Cardiac muscle cell (in vitro differentiated cells and primary cell): Measurements from ENCODE around the gene MTLN. TPM values are rescaled to one million over a fixed set of nuclear protein-coding genes. Genes with fewer than 3 reads are reported as not detected.
"Not testable (repeated sequence)": the region's sequence is repeated elsewhere in the genome, so short reads cannot be mapped to it uniquely, and the experiment has no call there.

Source experiments
- DNase-seq, 2 donors: peaks; one replicate each; pipeline versions ENCODE4 v3.0.0 to v3.0.0-alpha.2; 2010 to 2017; ENCODE audit warnings: low read depth in 1 of 2, low spot score in 1 of 2
- H3K27ac ChIP-seq: fragments of 200-600 bp; sonication (generic); 2 replicates; pipeline ENCODE4 v1.5.1; 2016
- H3K27me3 ChIP-seq: fragments of 200-600 bp; sonication (generic); 2 replicates; pipeline ENCODE4 v1.6.0; 2016; ENCODE audit warnings: control low read depth
- H3K36me3 ChIP-seq: fragments of 200-600 bp; sonication (generic); 2 replicates; pipeline ENCODE4 v1.5.1; 2016; ENCODE audit warnings: control low read depth
- H3K4me1 ChIP-seq: fragments of 200-600 bp; sonication (generic); 2 replicates; pipeline ENCODE4 v1.8.1; 2017; ENCODE audit warnings: low read depth, mild to moderate bottlenecking, mixed run types
- H3K4me3 ChIP-seq: fragments of 200-600 bp; sonication (generic); 2 replicates; pipeline ENCODE4 v1.5.1; 2016; ENCODE audit warnings: mild to moderate bottlenecking
- H3K9me3 ChIP-seq: fragments of 200-600 bp; sonication (generic); 2 replicates; pipeline ENCODE4 v1.5.1; 2017; ENCODE audit warnings: low read depth, mild to moderate bottlenecking, control low read depth
- polyA plus RNA-seq: library from polyadenylated mRNA; unstranded; fragments of >200 nt; fragmentation: Nextera tagmentation; extraction: Ambion mirVana; gene quantifications from 2 replicates; pipeline ENCODE4 v1.2.1, GENCODE V29; 2016
- total RNA-seq: library from RNA; depleted of rRNA; stranded (reverse); fragments of >200 nt; gene quantifications from 2 replicates; pipeline ENCODE4 v1.2.3, GENCODE V29; 2016
- TF ChIP-seq, protein P1 (sequence below): IDR thresholded peaks from 2 replicates; pipeline ENCODE4 v1.5.1; 2012; ENCODE audit warnings: low read depth, mild to moderate bottlenecking, low read length

The MTLN gene
- total and polyA plus RNA-seq, 2 experiments from 2014 or later = 79.6 to 84.2 TPM

DNA sequence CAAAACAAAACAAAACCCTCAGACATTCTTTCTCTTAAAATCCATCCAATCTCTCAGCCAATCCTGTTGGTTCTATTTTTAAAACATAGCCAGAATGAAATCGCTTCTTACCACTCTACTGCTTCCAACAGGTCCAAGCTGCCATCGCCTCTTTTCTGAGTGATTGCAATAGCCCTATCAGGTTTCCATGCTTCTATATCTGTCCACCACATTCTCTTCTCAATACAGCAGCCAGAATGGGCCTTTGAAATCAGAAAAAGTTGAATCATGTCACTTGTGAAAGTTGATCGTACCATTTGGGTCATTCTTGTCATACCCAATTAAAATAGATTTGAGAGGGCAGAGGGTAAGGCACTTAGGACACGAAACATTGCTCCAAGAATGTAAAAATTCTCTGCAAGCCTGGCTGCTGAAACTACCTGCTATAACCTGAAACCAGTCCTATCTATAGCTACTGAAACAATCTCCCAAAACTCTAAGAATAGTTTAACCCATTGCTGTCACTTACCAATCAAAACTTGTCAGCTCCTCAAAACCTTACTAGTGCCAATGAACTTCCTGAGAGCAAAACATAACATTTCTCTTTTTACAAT is 3.3 kb upstream of the MTLN start:
- no peaks in the 10 kb centered on the region for H3K4me1 ChIP-seq
- TF ChIP-seq, protein P1, sequence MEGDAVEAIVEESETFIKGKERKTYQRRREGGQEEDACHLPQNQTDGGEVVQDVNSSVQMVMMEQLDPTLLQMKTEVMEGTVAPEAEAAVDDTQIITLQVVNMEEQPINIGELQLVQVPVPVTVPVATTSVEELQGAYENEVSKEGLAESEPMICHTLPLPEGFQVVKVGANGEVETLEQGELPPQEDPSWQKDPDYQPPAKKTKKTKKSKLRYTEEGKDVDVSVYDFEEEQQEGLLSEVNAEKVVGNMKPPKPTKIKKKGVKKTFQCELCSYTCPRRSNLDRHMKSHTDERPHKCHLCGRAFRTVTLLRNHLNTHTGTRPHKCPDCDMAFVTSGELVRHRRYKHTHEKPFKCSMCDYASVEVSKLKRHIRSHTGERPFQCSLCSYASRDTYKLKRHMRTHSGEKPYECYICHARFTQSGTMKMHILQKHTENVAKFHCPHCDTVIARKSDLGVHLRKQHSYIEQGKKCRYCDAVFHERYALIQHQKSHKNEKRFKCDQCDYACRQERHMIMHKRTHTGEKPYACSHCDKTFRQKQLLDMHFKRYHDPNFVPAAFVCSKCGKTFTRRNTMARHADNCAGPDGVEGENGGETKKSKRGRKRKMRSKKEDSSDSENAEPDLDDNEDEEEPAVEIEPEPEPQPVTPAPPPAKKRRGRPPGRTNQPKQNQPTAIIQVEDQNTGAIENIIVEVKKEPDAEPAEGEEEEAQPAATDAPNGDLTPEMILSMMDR = no peak
- H3K9me3 ChIP-seq = no peaks in the 10 kb centered on the region
- DNase-seq = no peak
- H3K4me3 ChIP-seq = no peak overlapping the region
- no peak overlapping the region for H3K27ac ChIP-seq
- no peaks in the 10 kb centered on the region for H3K27me3 ChIP-seq
- H3K36me3 ChIP-seq = no peaks in the 10 kb centered on the region

DNA sequence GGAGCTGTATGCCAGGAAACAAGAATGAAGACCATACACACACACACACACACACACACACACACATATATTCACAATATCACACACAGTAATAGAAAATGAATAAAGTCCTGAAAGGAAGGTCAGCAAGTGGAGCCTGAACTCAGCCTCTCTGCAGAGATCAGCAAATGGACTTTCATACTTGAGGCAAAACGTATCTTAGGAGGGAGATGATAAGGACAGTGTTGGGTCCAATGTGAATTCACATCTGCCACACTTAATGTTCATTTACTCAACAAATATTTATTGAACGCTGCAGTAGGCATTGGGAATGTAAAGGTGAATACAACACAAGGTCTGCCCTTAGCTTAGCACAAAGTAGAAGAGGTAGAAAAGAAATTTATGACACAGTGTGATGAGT is 2.7 kb upstream of the MTLN start:
- Histone ChIP-seq H3K4me1 (no peaks in the 10 kb centered on the region), H3K27ac (no peak overlapping the region), H3K9me3 (no peaks in the 10 kb centered on the region), H3K36me3 (no peaks in the 10 kb centered on the region), H3K27me3 (no peaks in the 10 kb centered on the region), H3K4me3 (no peak overlapping the region)
- DNase-seq = no peak
- TF ChIP-seq, protein P1 = no peak

DNA sequence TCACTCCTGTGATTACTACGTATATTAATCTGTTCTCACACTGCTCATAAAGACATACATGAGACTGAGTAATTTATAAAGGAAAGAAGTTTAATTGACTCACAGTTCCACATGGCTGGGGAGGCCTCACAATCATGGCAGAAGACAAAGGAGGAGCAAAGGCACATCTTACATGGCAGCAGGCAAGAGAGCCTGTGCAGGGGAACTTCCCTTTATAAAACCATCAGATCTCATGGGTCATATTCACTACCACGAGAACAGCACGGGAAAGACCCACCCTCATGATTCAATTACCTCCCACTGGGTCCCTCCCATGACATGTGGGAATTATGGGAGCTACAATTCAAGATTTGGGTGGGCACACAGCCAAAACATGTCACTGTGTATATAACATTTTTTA is 1.2 kb upstream of the MTLN start:
- H3K27ac ChIP-seq, H3K4me1 ChIP-seq, DNase-seq, H3K27me3 ChIP-seq, H3K36me3 ChIP-seq, H3K4me3 ChIP-seq, H3K9me3 ChIP-seq: not testable (repeated sequence)

DNA sequence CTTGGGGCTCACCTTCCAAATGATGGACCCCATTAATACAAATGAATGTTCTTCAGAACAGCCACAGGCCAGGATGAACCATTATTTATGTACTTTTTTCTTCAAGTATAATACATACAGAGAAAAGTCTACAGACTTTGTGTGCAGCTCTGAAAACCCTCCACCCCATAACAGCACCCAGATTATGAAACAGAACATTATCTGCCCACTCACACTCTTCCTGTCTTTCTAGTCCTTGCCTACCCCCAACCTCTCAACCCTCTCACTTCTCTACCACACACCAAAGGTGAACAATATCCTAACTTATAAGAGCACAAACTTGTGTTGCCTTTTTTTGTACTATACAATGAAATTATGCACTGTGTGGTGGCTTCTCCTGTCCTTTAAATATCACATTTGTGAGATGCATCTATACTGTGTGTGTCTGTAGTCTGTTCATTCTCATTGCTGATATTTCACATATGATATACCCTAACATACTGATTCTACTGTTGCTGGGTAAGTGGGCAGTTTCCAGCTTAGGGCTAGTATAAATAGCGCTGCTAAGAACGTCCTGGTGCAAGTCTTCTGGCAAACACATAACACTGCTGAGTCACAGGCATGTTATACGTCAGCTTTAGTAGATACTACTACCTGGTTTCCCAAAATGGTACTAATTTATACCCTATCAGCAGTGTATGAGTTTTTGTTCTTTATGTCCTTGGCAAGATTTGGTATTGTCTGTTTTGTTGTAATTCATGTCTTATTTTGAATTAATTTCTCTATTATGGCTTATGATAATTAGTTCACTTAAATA is 6.5 kb downstream of the MTLN start:
- Histone ChIP-seq H3K27me3 (no peaks in the 10 kb centered on the region), H3K4me1 (no peaks in the 10 kb centered on the region), H3K27ac (no peak overlapping the region), H3K9me3 (no peaks in the 10 kb centered on the region), H3K4me3 (no peak overlapping the region), H3K36me3 (no peaks in the 10 kb centered on the region)
- peak in 1 of 2 donors; percentile 35 for DNase-seq
- TF ChIP-seq, protein P1 = no peak

DNA sequence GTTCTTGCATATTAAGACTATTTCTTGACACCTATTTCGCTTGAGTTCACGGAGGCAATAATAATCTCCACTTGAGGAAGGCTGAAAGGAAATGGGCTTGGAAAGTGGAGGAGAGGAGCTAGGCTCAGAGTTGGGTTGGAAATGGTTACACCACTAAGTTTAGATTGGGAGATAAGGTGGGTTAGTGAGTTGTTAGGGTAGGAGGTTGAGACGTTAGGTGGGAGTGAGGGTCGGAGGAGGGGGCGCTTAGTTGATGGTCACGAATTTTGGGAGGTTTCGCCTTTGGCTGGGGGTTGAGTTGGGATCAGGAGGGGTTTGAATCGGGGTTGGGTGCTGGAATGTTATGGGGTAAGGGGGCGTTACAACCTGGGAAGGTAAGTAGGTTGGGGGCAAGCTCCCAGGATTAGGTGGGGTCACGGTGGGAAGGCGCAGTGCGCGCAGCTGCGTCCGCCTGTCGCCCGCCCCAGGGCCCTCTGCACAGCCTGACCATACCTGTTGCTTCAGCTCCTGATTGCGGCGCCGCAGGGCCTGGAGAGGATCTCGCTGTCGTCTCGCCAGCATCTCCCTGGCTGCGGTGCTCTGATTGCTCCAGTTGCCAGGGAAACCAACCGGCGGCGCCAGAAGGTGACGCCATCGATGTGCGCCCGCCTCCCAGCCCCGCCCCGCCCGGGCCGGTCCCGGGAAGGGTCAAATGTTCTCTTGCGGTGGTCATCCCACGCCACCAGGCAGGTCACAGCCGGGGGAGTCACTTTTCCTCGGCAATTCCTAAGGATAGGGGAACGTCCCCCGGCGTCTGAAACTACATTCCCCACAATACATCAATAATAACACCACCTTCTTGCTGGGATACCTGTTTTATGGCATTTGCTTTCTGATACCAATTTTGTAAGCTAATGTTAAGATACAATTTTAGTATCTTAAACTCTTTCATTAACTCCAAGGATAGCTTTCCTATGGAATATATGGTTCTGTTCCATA is 7.7 kb downstream of the MTLN start, which contains the start of gene NPHP1:
Gene NPHP1 (minus strand): TSS at position 606 of the 978 bp plus-strand sequence. CDS start 45 bp downstream, at position 561.
- Histone ChIP-seq H3K27ac (no peak within 1 kb of the TSS), H3K4me1 (no peaks in the 10 kb centered on the region), H3K4me3 (peak within 1 kb of the TSS; percentile 75), H3K27me3 (no peaks in the 10 kb centered on the region), H3K36me3 (no peaks in the 10 kb centered on the region), H3K9me3 (no peaks in the 10 kb centered on the region)
- peak; percentile 90 to 95 for DNase-seq
- TF ChIP-seq, protein P1 = no peak
